ENCODE measurements around the gene SEMA6B. TPM values are rescaled to one million over a fixed set of nuclear protein-coding genes. Genes with fewer than 3 reads are reported as not detected.

Gene SEMA6B
- total RNA-seq, 1 donor from 2014 or later = 11.3 TPM

- Histone ChIP-seq H3K27ac (no peak overlapping the region), H3K27me3 (ENCODE audit: low read depth) (peaks cover 86% of the 10 kb centered on the region), H3K4me3 (no peak overlapping the region), H3K4me1 (peaks cover 15% of the 10 kb centered on the region), H3K36me3 (no peaks in the 10 kb centered on the region), H3K9me3 (no peaks in the 10 kb centered on the region)
- no peak for TF ChIP-seq CTCF (IDR thresholded peaks at IDR 0.05)
- intact Hi-C loops (cut with DNase I) = no loop called here
- DNase-seq (no peak), ATAC-seq (no peak)
Observed at GRCh38 chr19:4582980-4583842, 23.7 kb upstream of the SEMA6B start.

- no peak overlapping the region for H3K27ac ChIP-seq
- peaks cover 92% of the 10 kb centered on the region for H3K27me3 ChIP-seq (ENCODE audit: low read depth)
- no peaks in the 10 kb centered on the region for H3K36me3 ChIP-seq
Observed at GRCh38 chr19:4581666-4582553, 22.4 kb upstream of the SEMA6B start.

GRCh38 chr19:4580961-4581665, 21.6 kb upstream of the SEMA6B start:
- Histone ChIP-seq H3K36me3 (no peaks in the 10 kb centered on the region), H3K27ac (no peak overlapping the region), H3K4me1 (peaks cover 15% of the 10 kb centered on the region), H3K27me3 (ENCODE audit: low read depth) (peaks cover 88% of the 10 kb centered on the region), H3K4me3 (peak overlapping the region; percentile 17), H3K9me3 (no peaks in the 10 kb centered on the region)
- intact Hi-C loops (cut with DNase I) = no loop called here
- ATAC-seq = no peak
- no peak for DNase-seq
- no peak for TF ChIP-seq CTCF (IDR thresholded peaks at IDR 0.05)

More at GRCh38 chr19:4581666-4582553, 22.4 kb upstream of the SEMA6B start:
- ATAC-seq (no peak), DNase-seq (no peak)
- no peak for TF ChIP-seq CTCF (IDR thresholded peaks at IDR 0.05)
- intact Hi-C loops (cut with DNase I) = no loop called here
- no peaks in the 10 kb centered on the region for H3K9me3 ChIP-seq
- H3K4me3 ChIP-seq = no peak overlapping the region
- peaks cover 15% of the 10 kb centered on the region for H3K4me1 ChIP-seq

GRCh38 chr19:4580021-4580901, 20.8 kb upstream of the SEMA6B start:
- Histone ChIP-seq H3K9me3 (no peaks in the 10 kb centered on the region), H3K36me3 (no peaks in the 10 kb centered on the region), H3K27me3 (ENCODE audit: low read depth) (peaks cover 88% of the 10 kb centered on the region), H3K4me1 (peaks cover 15% of the 10 kb centered on the region), H3K27ac (no peak overlapping the region), H3K4me3 (peak overlapping the region; percentile 17)
- TF ChIP-seq CTCF (IDR thresholded peaks at IDR 0.05) = no peak
- no peak for DNase-seq
- intact Hi-C loops (cut with DNase I) = no loop called here
- ATAC-seq = no peak
